GM21723 (cell line): ENCODE results near the gene ACSS3.
"Not testable (repeated sequence)": the region's sequence is repeated elsewhere in the genome, so short reads cannot be mapped to it uniquely, and the experiment has no call there.

ENCODE experiments used
- ATAC-seq: cut with Tn5 transposase; IDR thresholded peaks from one replicate; pipeline ENCODE4 v1.9.1; 2021; ENCODE audit warnings: mild to moderate bottlenecking, moderate library complexity; ENCODE audit not compliant: unreplicated experiment

Gene ACSS3

DNA sequence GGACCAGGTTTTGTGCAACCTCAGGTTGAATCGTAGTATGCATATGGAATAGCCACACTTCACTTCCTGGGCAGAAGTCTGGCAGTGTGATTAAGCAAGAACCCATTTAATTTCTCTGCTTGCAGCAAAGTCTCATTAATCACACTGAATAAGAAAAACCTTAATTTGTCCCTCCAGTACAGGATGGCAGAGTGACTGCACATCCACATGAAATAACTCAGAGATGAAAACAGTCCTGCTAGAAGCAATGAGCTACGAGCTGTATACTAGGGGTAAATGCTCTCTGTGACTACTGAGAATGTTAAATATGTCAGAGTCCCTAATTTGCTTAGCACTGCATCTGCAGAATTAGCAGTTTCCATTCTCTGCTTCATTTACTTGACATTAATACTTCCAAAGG, 88.9 kb downstream of the ACSS3 start:
- ATAC-seq, result no peak

DNA sequence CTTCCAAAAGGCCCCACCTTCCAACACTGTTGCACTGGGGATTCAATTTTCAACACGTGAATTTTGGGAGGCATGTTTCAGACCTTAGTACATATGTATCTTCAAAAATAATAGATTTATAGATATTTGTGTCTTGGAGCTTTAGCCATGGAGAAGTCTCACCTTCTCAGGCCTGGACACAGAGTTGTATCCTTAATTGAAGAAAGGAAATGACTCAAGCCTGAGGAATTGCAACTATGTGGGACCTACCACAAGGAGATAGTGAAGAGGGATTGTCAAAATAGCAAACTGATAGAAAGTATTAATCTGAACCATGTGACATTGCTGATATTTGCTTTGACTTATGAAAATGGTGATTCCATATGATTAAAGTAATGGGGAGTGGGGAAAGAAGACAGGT, 89.8 kb downstream of the ACSS3 start:
- no peak for ATAC-seq

DNA sequence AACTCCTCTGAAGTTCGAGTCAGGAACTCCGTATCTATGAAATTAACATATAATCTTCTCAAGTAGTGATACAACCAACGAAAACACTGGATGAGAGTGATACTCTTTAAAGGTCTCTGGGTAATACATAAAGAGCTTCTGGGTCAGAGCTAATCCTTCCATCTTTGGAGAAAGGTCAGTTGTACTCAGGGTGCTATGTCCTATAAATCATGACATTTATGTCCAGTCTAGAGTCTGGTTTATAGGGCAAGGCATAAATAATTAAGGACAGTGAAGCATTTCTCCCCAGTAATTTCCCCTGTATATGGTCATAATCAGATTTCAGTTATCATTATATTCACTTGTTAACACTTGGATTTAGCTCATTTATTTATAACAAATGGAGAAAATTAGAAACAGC, 90.6 kb downstream of the ACSS3 start:
- no peak for ATAC-seq

DNA sequence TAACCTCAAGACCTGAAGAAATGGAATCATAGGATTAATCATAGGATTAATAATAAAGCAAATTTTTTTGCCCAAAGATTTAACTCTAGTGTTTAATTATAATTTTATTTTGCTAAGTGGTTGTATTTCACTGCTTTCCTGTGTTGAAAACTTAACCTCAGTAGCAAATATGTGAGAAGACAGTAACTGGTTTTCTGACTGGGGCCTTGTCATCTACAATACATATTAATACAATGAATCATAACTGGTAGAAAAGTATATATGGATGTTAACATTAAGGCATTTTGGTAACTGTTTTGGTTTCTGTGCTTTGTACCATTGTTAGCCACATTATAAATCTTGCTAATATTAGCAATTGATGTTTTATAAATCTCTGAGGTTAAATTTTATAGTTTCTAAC, 92.2 kb downstream of the ACSS3 start:
- no peak for ATAC-seq

DNA sequence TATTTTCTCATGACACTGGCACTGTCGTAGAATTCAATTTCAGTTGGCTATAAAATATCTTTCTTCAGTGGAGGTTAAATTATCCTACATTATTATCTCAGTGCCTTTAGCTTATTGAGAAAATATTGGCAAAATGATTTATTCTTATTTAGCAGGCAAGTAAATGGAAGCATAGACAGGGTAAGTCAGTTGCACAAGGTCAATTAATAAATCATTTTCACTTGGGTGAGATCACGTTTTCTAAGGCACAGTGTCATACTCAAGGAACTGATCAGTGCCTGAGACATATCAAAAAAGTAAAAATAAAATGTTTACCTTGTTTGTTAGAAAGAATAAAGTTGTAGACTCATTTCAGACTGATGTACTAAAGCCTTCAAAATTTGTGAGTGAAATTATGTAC, 95.0 kb downstream of the ACSS3 start:
- ATAC-seq, result no peak

DNA sequence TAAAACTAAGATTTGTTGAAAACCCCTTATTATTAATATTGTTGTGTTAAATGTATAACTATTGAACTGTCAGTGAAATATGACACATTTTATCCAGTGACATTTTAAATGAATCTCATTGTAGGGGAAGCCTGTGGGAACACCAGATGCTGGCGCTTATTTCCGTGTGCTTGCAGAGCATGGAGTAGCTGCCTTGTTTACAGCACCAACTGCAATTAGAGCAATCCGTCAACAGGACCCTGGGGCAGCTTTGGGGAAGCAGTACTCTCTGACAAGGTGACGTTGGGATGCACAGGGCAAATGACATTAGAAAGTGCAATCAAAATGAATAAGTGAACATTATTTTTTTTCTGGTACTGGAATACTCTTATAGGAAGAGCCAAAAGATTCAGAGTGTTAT, 96.8 kb downstream of the ACSS3 start:
- no peak for ATAC-seq

DNA sequence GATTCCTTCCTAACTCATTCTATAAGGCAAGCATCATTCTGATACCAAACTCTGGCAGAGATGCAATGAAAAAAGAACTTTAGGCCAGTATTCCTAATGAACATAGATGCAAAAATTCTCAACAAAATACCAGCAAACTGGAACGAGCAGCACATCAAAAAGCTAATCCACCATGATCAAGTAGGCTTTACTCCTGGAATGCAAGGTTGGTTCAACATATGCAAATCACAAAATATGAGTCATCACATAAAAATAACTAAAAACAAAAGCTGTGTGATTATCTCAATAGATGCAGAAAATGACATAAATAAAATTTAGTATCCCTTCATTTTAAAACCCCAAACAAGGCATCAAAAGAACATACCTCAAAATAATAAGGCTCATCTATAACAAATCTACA, 98.9 kb downstream of the ACSS3 start:
- no peak for ATAC-seq

DNA sequence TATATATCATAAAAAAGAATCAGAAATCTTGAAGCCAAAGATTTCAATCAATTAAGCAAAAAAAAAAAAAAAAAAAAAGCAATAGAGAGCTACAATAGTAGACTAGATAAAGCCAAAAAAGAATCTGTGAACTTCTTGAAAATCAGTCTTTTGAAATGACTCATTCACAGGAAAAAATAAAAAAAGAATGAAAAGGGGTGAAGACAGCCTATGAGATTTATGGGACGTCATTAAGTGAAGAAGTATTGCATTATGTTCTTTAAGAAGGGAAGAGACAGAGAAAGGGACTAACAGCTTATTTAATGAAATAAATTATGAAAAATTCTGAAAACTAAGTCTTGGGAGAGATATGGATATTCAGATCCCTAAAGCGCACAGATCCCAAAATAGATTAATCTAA, 103.8 kb downstream of the ACSS3 start:
- no peak for ATAC-seq

DNA sequence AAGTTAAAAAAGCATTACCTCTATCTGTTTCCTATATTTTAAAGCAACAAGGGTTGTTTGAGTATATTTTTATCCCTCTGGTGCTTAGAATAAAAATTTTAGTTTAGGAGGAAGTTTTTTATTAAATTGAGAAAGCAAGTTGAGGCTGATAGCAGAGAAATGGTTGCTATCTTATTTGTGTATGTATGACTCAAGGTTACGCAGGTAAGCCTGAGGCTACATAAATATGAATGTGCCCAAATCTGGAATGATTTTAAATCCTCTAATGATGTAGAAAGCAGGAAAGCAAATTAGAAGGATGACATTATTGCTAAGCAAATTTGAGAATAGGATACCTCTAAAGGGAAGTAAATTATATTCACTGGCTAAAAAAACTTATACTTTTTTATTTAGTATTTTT, 109.8 kb downstream of the ACSS3 start:
- ATAC-seq, result no peak

DNA sequence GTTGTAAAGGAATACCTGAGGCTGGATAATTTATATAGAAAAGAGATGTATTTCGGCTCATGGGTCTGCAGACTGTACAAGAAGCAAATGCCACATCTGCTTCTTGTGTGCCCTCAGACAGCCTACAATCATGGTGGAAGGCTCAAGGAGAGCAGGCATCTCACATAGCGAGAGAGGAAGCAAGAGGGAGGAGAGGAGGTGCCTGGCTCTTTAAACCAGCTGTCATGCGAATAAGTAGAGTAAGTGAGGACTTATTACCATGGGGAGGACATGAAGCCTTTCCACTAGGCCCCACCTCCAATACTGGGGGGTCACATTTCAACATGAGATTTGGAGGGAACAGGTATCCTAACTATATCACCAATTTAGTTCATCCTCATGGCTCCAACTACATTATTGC, 118.7 kb downstream of the ACSS3 start:
- no peak for ATAC-seq

DNA sequence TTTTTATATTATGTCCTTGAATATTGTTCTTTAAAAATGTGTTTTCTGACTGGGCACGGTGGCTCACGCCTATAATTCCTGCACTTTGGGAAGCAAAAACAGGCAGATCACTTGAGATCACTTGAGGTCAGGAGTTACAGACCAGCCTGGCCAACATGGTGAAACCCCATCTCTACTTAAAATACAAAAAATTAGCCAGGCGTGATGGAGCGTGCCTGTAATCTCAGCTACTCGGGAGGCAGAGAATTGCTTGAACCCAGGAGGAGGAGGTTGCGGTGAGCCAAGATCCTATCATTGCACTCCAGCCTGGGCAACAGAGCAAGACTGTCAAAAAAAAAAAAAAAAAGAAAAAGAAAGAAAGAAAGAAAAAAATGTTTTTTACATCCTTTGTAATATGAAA, 122.7 kb downstream of the ACSS3 start:
- ATAC-seq, result not testable (repeated sequence)

DNA sequence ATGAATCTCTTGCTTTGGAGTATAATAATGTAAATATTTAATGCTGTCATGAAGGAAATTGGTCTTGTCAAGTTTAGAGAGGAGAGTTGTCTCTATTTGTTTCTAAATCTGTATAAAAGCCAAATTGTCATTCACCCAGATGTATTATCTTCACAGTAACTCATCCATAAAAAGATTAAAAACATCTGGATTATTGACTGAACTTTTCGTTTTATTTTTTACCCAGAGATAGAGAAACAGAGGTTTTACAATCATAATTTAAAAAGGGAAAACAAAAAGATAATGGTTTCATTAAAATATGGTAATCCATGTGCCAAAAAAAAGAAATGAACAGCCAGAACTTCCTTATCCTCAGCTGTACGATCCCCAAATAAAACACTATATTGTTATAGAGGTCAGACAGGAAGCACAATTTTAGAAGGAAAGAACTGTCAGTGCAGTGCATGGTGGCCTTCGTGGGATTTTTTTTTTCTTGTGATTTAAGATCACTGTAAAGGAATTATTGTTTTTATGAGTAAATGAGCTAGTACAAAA, 125.9 kb downstream of the ACSS3 start:
- no peak for ATAC-seq

DNA sequence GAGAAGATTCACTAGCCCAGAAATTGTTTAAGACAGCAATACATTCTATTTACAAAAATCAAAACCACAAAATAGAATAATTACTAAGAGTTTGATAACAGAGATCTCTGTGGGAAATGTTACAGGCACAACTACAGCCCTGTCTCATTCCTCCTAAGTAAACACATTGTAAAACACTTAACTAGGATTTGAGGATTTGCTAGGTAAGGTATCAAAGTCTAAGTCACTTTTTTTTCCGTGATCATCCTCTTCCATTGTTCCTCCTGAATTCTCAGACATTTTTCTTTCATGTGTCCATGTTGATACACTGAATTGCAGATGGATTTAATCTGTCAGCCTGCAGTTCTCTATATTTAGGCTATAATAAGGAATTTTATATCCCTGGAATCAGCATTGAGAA, 127.5 kb downstream of the ACSS3 start:
- no peak for ATAC-seq

DNA sequence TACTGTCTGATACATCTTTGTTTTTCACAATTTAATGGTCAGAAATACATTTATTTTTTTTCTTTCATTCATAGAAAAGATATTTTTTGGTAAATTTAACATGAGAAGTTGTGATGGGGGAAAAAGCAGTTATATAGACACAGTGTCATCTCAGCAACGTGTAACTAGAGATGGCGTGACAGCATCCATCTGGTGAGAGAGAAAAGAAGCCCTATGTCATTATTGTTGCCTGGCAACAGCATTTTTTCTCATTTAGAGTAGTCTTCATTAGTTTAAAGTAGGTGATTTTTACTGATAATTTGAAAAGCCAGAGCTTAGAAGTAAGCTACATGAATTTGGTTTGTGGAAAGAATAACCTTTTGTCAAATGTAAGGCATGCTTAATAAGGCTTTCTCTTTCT, 128.6 kb downstream of the ACSS3 start:
- ATAC-seq, result no peak

DNA sequence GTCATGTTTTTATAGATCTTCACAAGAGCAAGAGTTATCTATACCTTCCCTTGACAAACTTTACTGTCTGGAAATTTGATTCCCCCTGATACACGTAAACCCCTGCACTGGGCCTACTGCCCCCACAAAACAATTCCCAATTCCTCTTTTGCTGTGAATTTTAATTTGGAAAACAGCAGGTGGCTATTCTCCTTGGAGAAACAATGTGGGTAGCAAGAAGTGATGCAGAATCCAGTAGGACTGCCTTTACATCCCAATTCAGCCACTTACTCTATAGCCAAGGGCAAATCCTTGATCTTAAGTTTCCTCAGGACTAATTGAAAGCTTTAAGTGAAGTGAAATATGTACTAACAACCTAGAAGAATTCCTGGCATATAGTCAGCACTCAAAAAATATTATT, 129.3 kb downstream of the ACSS3 start:
- ATAC-seq, result no peak

DNA sequence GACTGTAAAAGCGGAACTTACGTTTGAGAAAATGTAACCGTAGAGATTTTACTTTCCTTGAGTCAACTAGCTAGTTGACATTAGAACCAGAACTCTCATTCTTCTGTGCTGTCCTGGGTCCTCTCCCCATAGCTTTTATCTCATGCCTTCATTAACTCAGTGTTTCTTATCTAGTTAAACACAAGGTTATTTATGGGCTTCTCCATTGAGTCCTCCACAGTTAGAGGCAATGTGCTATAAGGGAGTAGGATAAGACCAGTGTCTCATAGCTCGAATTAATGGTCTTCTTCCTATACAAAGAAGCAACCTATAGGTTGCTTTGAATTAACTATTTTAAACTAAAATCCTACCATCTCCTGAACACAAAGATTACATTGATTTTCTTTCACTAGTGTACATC, 129.8 kb downstream of the ACSS3 start:
- no peak for ATAC-seq

DNA sequence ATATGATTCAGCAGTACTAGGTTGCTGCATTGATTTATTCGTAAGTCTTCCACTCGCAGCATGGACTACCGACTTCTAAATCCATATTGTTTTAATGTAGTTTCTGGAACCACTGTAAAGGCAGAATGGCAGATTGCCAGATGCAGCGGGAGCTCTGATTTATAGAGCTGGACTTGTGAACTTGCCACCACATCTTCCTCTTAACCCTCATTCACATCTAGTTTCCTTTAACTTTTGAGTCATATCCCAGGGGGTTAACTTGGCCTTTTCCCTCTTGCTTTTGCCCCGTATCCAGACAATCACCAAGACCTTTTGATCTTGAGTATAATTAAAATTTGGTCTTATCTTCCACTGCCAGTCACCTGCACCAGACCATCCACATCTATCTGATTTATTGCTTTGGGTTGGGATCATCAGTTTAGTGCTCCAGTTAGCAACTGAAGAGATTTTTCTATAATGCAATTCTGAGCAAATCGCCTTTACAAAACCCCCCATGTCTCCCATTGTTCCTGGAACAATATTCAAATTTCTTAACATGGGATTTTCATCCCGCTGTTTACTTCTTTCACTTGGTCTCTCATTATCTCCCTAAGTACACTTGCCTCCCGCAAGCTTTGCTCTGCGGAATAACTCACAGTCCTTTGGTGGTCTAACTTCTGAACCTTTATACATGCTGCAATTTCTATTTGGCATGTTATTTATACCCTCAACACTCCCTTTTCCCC, 130.5 kb downstream of the ACSS3 start:
- no peak for ATAC-seq

DNA sequence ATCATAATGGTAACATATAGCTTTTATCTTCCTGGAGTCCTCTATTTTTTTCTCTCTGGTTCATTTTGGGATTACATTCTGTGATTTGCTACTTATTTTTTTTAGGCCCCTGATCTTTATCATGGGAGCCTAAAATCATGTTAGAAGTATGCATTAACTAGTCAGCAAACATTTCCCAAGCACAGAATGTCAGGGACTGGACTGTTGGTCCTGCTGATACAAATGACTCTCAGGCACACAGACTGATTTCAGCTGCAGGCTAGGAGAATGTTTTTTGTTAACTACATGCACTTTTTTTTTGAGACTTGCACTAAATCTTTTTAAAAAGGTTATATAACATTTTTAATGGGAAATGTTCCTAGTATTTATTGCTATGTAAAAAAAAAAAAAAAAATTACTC, 131.1 kb downstream of the ACSS3 start:
- no peak for ATAC-seq

DNA sequence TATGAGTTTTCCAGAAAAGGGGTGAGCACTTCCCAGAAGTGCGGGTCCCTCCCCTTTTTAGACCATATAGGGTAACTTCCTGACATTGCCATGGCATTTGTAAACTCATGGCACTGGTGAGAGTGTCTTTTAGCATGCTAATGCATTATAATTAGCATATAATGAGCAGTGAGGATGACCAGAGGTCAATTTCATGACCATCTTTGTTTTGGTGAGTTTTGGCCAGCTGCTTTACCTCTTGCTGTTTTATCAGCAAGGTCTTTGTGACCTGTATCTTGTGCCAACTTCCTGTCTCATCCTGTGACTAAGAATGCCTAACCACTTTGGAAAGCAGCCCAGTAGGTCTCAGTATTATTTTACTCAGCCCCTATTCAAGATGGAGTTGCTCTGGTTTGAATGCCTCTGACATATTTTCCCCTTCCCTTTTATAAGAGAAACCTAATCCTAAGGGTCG, 131.9 kb downstream of the ACSS3 start:
- ATAC-seq, result not testable (repeated sequence)

DNA sequence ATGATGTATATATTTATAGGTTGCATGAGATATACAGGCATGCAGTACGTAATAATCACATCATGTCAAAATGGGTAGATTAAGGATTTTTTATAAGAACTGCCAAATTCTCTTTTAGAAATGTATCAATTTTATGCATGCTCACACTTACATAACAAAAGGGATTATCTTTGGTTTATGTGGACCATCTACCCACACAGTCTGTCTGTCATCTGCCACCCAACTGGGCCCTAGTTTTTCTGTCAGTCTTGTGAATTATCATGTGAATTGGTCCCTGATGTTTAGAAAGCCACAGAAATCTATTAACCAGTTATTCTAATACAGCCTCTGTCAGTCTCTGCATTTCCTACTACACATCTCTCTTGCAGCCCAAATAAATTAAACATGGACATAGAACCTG, 133.4 kb downstream of the ACSS3 start:
- ATAC-seq, result no peak

DNA sequence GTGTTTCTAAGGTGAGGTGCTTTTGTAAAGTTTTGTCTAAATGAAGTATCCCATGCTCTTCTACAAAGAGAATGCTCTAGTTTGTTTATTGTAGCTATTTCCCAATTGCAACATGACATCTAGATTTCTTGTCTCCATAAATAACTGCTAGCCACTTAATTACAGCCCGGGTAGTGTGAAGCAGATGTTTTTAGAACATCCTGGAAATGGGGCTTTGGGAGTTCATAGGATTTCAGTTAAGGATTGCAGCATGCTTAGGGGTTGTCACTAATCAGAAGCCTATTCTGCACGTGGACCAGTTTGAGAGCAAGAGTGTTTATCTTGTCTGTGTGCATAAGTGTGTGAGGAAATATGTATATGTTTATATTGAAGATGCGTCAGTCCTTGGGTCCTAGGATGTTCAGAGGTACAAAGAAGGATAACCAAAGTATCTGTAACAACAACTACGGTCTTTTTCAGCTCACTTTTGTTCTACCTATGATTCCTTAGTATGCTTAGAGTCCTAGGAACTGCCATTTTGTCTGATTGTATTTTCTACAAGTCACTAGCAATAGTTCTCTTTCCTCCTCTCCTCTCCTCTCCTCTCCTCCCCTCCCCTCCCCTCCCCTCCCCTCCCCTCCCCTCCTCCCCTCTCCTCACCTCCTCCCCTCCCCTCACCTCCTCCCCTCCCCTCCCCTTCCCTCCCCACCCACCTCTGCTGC, 135.3 kb downstream of the ACSS3 start:
- ATAC-seq, result no peak

DNA sequence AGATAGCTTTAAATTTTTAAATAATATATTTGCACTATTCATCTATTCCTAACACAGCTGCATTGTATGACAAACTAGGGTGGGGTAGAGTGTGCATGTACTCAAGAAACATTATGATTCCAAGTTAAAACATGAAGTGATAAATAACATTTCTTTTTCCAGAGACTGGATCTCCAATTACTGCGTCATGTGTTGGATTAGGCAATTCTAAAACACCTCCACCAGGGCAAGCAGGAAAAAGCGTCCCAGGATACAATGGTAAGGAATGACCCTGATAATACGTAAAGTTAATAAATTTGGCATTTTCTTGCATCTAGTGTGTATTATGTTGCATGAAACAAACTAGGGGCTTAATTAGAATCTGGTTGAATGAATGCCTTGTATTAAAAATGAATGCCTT, 138.9 kb downstream of the ACSS3 start:
- ATAC-seq, result no peak
